Fibroblast of lung (primary cell): ENCODE measurements around the gene ZEB2. TPM values are rescaled to one million over a fixed set of nuclear protein-coding genes. Genes with fewer than 3 reads are reported as not detected.

Experiments
- DNase-seq, 2 donors: peaks; one replicate each; pipeline versions ENCODE4 v3.0.0 to v3.0.0-alpha.2; 2010; ENCODE audit warnings: low read depth in 2 of 2
- H2AFZ ChIP-seq: 2 replicates; pipeline ENCODE4 v1.5.1; 2012; ENCODE audit warnings: low read length, control low read depth, inconsistent platforms
- H3K27ac ChIP-seq: 2 replicates; pipeline ENCODE4 v1.5.1; 2011; ENCODE audit warnings: low read length, control low read depth; ENCODE audit not compliant: insufficient read depth
- H3K27me3 ChIP-seq: 2 replicates; pipeline ENCODE4 v1.5.1; 2011; ENCODE audit warnings: mild to moderate bottlenecking, low read length; ENCODE audit not compliant: control insufficient read depth, insufficient read depth
- H3K36me3 ChIP-seq: 2 replicates; pipeline ENCODE4 v1.5.1; 2011; ENCODE audit warnings: low read length; ENCODE audit not compliant: control insufficient read depth, insufficient read depth
- H3K4me1 ChIP-seq: 2 replicates; pipeline ENCODE4 v1.5.1; 2011; ENCODE audit warnings: low read length; ENCODE audit not compliant: control insufficient read depth, insufficient read depth; ENCODE audit errors: extremely low read depth
- H3K4me2 ChIP-seq: 2 replicates; pipeline ENCODE4 v1.5.1; 2011; ENCODE audit warnings: low read length, control low read depth; ENCODE audit not compliant: insufficient read depth; ENCODE audit errors: extremely low read depth
- H3K4me3 ChIP-seq, 4 experiments: fragments of 200-600 bp in 1 of 4; sonication (generic) in 1 of 4; replicated peaks in 1 of 4; 2 replicates each; pipeline ENCODE4 v1.5.1; 2011 to 2016; ENCODE audit warnings: low read length in 4 of 4, low read depth in 3 of 4, mild to moderate bottlenecking in 3 of 4, control low read depth in 2 of 4, inconsistent platforms in 1 of 4, mixed read lengths in 1 of 4; ENCODE audit not compliant: insufficient read depth in 1 of 4; ENCODE audit errors: control extremely low read depth in 1 of 4
- H3K79me2 ChIP-seq: 2 replicates; pipeline ENCODE4 v1.5.1; 2012; ENCODE audit warnings: mild to moderate bottlenecking, low read length, inconsistent platforms; ENCODE audit not compliant: control insufficient read depth, insufficient read depth
- H3K9ac ChIP-seq: 2 replicates; pipeline ENCODE4 v1.5.1; 2011; ENCODE audit warnings: mild to moderate bottlenecking, low read length, control low read depth; ENCODE audit not compliant: insufficient read depth
- H3K9me3 ChIP-seq: 2 replicates; pipeline ENCODE4 v1.5.1; 2012; ENCODE audit warnings: low read depth, low read length; ENCODE audit not compliant: control insufficient read depth, insufficient read depth
- H4K20me1 ChIP-seq: 2 replicates; pipeline ENCODE4 v1.5.1; 2011; ENCODE audit warnings: low read length; ENCODE audit not compliant: control insufficient read depth, insufficient read depth; ENCODE audit errors: extremely low read depth
- EZH2 ChIP-seq: IDR thresholded peaks from 2 replicates; pipeline ENCODE4 v1.5.1; 2012; ENCODE audit warnings: low read length, control low read depth, mild to moderate bottlenecking; ENCODE audit errors: missing control alignments
- polyA plus RNA-seq, 2 donors: library from polyadenylated mRNA; depleted of rRNA in 1 of 2; stranded (reverse) in 1 of 2; unstranded in 1 of 2; fragments of >200 nt; gene quantifications; 2 replicates each; pipeline ENCODE4 v1.2.1, GENCODE V29; 2011 to 2012; ENCODE audit warnings: missing spikeins in 1 of 2
- total RNA-seq: library from RNA; depleted of rRNA; stranded (reverse); fragments of >200 nt; gene quantifications from 2 replicates; pipeline ENCODE4 v1.2.1, GENCODE V29; 2014
- TF ChIP-seq, protein P1 (sequence below), 2 donors: IDR thresholded peaks in 1 of 2; conservative IDR thresholded peaks in 1 of 2; 1 replicate in 1 of 2; 2 replicates in 1 of 2; pipeline ENCODE4 v1.5.1; 2011 to 2012; ENCODE audit warnings: low read length in 2 of 2, control low read depth in 1 of 2, inconsistent platforms in 1 of 2, low read depth in 1 of 2, mild to moderate bottlenecking in 1 of 2

ZEB2 gene
- total and polyA plus RNA-seq, 2 donors (not counting 1 experiment from before 2014, with no cell fraction given) = 91.0 to 130 TPM

DNA sequence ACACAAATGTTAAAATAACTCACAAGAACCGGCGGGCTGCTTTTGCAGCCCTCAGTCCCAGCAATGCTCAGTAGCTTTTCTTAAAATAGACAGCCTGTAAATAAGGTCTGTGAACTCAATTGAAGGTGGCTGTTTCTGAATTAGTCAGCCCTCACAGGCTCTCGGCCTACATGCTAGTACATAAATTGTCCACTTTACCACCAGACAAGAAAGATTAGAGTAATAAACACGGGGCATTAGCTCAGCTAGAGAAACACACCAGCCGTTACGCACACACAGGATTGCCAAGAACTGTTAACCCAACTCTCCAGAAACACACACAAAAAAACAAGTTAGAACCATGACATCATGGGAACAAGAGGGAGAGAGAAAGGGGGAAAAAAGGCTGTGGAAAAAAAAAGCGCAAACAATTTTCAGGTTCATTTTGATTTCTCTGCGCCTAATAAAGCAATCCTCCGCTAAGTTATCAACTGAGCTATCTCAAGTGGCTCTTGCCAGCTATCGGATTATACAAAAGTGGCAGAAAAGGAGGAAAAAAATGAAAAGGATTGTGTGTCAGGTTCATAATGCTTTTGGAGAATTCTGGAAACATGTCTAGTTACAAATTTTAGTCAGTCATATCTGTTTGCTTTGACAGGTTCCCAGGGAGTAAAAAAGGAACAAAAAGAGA is 89.1 kb downstream of the ZEB2 start:
- H3K27me3 ChIP-seq = no peaks in the 10 kb centered on the region
- H2AFZ ChIP-seq = no peak overlapping the region
- H3K36me3 ChIP-seq = peaks cover 3% of the 10 kb centered on the region
- peak overlapping the region in 1 of 4 experiments; percentile 21 for H3K4me3 ChIP-seq
- H4K20me1 ChIP-seq = no peaks in the 10 kb centered on the region
- TF ChIP-seq EZH2 = no peak
- TF ChIP-seq, protein P1, sequence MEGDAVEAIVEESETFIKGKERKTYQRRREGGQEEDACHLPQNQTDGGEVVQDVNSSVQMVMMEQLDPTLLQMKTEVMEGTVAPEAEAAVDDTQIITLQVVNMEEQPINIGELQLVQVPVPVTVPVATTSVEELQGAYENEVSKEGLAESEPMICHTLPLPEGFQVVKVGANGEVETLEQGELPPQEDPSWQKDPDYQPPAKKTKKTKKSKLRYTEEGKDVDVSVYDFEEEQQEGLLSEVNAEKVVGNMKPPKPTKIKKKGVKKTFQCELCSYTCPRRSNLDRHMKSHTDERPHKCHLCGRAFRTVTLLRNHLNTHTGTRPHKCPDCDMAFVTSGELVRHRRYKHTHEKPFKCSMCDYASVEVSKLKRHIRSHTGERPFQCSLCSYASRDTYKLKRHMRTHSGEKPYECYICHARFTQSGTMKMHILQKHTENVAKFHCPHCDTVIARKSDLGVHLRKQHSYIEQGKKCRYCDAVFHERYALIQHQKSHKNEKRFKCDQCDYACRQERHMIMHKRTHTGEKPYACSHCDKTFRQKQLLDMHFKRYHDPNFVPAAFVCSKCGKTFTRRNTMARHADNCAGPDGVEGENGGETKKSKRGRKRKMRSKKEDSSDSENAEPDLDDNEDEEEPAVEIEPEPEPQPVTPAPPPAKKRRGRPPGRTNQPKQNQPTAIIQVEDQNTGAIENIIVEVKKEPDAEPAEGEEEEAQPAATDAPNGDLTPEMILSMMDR (conservative IDR thresholded peaks at IDR 0.05 in 1 of 2, IDR thresholded peaks at IDR 0.05 in 1 of 2; ENCODE audit: low read depth in 1 of 2, low read length in 2 of 2) = no peak
- peak overlapping the region; percentile 15 for H3K4me2 ChIP-seq
- H3K27ac ChIP-seq = peak overlapping the region; percentile 63
- no peak overlapping the region for H3K9ac ChIP-seq
- H3K9me3 ChIP-seq = no peaks in the 10 kb centered on the region
- DNase-seq = peak; percentile 74 to 94
- H3K79me2 ChIP-seq = peaks cover 52% of the 10 kb centered on the region
- peaks cover 27% of the 10 kb centered on the region for H3K4me1 ChIP-seq

GRCh38 chr2:144429396-144430112 is 90.4 kb downstream of the ZEB2 start:
- Histone ChIP-seq H3K9me3 (no peaks in the 10 kb centered on the region), H3K36me3 (peaks cover 3% of the 10 kb centered on the region), H3K9ac (no peak overlapping the region), H3K27me3 (no peaks in the 10 kb centered on the region), H3K4me1 (peaks cover 27% of the 10 kb centered on the region), H4K20me1 (no peaks in the 10 kb centered on the region), H3K4me2 (no peak overlapping the region), H2AFZ (no peak overlapping the region), H3K4me3 (no peak overlapping the region), H3K79me2 (peaks cover 45% of the 10 kb centered on the region), H3K27ac (no peak overlapping the region)
- no peak for TF ChIP-seq EZH2
- TF ChIP-seq, protein P1 (conservative IDR thresholded peaks at IDR 0.05 in 1 of 2, IDR thresholded peaks at IDR 0.05 in 1 of 2; ENCODE audit: low read depth in 1 of 2, low read length in 2 of 2) = no peak
- DNase-seq = no peak

DNA sequence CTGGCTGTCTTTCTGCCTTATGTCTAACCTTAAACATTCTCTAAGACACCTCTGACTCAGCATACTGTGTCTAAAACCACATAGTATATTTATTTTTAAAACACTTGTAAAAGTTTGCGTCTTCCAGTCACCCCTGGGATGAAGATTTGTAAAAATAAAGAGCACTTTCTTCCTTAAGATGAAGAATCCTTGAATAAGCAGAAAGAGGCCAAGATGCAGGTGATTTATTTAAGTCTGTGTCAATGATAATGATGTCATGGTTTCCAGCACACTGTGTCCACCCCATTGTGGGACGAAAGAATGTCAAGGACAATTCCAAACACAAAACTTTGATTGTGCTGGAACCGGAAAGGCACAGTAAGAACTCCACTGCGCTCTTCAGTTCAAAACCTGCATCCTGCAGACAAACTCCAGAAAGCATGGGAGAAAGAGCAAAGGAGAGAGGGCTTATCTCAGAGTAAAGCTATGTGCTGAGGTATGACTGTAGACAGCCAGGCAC is 92.9 kb downstream of the ZEB2 start:
- Histone ChIP-seq H3K27ac (peak overlapping the region; percentile 39), H3K36me3 (peaks cover 3% of the 10 kb centered on the region), H3K27me3 (no peaks in the 10 kb centered on the region), H4K20me1 (no peaks in the 10 kb centered on the region), H3K9me3 (no peaks in the 10 kb centered on the region), H3K4me2 (peak overlapping the region; percentile 52), H3K9ac (no peak overlapping the region), H3K79me2 (peaks cover 23% of the 10 kb centered on the region), H3K4me3 (no peak overlapping the region), H3K4me1 (peaks cover 22% of the 10 kb centered on the region), H2AFZ (no peak overlapping the region)
- no peak for TF ChIP-seq EZH2
- TF ChIP-seq, protein P1 (conservative IDR thresholded peaks at IDR 0.05 in 1 of 2, IDR thresholded peaks at IDR 0.05 in 1 of 2; ENCODE audit: low read depth in 1 of 2, low read length in 2 of 2) = no peak
- peak; percentile 85 to 97 for DNase-seq
